ENCODE data around the gene NUP50.

NUP50 gene

GRCh38 chr22:45208993-45209838 is 45.5 kb downstream of the NUP50 start:
- peak; percentile 85 for DNase-seq (ENCODE audit: low spot score)

- DNase-seq (ENCODE audit: low spot score): no peak
Observed at GRCh38 chr22:45210174-45210573, 46.4 kb downstream of the NUP50 start.

GRCh38 chr22:45210577-45210976 is 46.9 kb downstream of the NUP50 start:
- no peak for DNase-seq (ENCODE audit: low spot score)

DNA sequence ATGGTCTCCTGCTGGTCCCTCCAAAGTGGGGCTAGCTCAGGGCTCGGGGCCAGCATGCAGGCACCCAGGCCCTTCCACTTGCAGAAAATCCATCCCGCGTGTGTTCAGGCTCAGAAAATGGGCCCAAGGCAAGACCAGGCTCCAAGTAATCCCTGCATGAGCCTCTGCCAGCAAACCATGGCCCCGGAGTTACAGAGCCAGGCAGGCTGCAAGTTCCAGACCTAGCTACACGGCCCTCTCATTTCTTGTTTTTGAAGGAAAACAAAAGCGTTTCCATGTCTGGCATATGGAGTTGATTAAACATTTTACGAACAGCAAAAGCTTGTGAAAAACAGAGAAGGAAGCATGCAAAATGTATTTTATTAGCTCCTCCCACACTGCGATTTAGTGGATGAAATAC is 47.3 kb downstream of the NUP50 start:
- DNase-seq (ENCODE audit: low spot score): no peak

DNA sequence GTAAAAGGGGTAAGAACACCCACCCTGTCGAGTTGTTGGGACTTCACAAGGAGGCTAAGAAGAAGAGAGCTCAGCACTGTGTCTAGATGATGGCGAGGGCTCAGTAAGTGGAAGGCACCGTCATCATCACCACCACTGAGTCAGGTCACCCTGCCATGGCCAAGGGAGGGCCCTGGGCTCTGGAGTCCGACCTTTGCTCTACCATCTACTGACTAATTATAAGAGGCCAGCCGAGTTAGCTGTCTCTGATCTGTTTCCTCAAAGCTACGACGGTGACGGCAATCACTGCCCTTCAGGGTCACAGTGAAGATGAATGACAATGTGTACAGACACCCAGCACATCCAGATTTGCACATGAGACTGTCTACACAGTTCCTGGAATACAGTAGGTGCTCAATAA is 47.7 kb downstream of the NUP50 start:
- no peak for DNase-seq (ENCODE audit: low spot score)

DNA sequence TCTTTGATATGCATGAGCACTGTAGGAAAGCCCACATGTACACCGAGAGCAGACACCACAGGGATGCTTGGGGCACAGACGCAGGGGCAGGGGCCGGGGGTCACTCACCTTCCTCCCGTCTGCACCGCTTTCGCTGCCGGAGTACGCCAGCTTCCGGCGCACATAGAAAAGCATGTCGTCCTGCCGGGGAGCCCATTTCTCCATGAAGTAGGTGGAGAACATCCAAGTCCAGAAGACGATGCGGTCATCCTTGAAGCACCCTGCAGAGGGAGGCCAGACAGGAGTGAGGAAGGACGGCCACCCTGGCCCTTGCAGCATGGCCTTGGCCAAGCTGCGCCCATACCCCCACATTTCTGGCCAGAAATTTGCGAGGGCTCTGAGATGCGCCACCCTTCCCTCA is 48.1 kb downstream of the NUP50 start:
- DNase-seq (ENCODE audit: low spot score): peak; percentile 33

DNA sequence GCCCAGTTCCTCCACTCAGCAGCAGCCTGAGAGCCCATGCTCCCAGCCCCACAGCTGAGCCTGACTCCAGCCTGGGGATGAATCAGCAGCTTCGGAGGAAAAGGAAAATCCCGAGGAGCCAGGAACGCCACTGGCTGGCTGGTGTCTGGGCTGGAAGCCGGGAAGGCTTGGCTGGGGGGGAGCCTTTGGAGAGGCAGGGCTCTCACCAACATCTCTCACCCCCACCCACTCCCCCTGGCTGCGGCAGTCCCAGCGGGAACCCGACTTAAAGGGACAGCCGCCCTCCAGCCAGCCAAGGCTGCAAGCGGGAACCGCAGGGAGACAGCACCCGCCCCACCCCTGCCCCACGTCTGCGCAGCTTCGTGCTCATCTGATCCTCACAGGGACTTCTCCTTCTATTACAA is 48.6 kb downstream of the NUP50 start:
- DNase-seq (ENCODE audit: low spot score): peak; percentile 98

GRCh38 chr22:45212992-45213751 is 49.4 kb downstream of the NUP50 start:
- DNase-seq (ENCODE audit: low spot score): peak; percentile 78

DNA sequence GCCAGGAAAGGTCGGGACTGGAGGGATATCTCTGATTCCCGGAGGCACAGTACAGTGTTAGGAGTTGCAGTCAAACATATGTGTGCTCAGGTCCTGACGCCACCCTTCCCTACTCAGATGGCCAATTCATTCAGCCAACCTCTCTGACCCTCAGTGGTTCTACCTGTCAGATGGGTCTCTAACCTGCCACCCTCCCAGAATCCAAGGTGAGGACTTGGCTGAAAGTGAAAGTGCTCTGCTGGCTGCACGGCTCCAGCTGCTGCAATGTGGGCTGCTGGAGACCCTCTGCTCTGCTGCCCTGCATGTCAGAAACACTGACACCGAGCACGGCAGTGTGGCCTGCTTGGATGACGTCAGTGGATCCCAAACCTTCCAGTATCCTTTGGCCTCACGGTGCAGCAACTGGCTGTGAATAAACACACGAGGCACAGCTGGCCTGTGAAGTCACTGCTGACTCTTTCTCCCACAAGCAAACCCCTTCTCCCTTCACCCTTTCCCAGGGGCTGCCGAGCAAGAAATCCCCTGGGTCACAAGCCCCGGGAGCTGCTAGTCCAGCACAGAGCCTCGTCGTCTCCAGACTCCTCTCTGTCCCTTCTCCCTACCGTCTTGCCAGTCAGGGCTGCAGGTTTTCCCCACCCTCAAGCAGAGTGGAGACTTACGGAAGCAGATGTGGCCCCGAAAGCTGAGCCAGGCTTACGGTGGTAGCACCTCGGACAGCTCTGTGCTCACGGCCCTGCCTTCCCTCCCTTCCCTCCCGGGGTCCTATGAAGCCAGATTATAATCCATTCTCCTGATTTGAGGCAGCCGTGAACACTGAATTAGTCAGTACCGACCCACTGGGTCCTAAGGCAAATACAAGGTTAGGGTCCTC is 52.6 kb downstream of the NUP50 start:
- peak; percentile 51 for DNase-seq (ENCODE audit: low spot score)

- no peak for DNase-seq (ENCODE audit: low spot score)
Observed at GRCh38 chr22:45217345-45217744, 53.6 kb downstream of the NUP50 start.

- no peak for DNase-seq (ENCODE audit: low spot score)
Observed at GRCh38 chr22:45217806-45218205, 54.1 kb downstream of the NUP50 start.

DNA sequence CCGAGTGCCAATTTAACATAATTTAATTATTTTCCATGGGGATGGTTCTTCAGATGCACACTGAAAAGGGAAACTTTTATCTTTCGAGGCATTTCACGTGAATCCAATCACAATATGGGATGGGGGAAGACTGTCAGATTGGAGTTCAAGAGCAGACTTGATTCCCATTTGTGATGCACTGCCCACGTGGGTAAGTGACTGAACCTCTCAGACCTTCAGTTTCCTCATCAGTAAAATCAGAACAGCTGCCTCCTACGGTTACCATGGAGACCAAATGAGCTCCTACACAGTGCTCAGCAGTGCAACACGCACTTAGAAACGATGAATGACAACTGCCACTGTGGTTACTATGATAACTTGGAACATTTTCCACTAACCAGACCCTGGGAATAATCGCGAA is 55.3 kb downstream of the NUP50 start:
- DNase-seq (ENCODE audit: low spot score): no peak

DNA sequence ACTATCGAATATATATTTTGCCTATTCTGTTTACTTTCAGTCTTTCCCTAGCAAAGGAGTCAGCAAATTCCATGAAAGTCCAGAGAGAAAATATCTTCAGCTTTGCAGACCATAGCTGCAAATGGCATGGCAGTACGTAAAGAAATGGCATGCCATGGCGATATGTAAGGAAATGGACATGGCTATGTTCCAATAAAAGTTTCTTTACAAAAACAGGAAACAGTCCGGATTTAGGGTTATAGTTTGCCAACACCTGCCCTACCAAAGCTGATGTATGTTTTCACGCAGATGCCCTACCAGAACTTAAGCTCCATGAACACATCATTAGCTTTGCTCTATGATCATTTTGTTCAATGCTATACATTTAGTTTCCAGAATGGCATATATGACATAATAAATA is 57.5 kb downstream of the NUP50 start:
- DNase-seq (ENCODE audit: low spot score): no peak

- no peak for DNase-seq (ENCODE audit: low spot score)
Observed at GRCh38 chr22:45223304-45224117, 59.8 kb downstream of the NUP50 start.

- DNase-seq (ENCODE audit: low spot score): peak; percentile 66
Observed at GRCh38 chr22:45224331-45224730, 60.6 kb downstream of the NUP50 start.

- DNase-seq (ENCODE audit: low spot score): peak; percentile 99
Observed at GRCh38 chr22:45224988-45225731, 61.4 kb downstream of the NUP50 start.

GRCh38 chr22:45225732-45226502 is 62.2 kb downstream of the NUP50 start:
- DNase-seq (ENCODE audit: low spot score): peak; percentile 68

DNA sequence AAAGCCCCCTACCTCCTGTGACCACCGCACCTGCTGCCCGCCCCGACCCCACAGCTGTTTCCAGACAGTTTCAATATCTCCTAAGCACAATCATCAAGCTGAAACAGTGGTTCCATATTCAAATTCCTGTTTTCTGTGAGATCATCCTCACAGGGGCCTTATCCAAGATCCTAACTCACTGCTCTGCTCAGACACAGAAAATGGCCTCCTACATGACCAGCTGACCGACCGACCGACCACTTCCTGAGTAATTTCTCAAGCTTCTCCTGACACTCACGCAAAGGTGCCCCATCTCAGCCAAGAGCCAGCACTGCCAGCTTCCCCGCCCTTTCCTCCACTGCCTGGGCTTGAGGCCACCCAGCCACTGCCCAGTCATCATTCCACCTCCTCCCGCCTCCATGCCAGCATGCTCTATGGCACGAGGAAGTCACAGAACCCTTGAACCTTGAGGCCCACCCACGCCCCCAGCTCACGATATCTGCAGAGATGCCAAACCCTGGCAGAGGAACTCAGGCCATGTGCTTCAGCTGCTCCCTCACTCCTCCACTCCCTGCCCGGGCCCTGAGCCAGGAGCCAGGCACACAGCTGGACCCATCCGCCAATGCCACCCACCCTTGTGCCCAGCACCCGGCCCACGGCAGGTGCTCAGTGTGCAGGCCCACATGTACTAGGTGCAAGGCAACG is 62.9 kb downstream of the NUP50 start:
- DNase-seq (ENCODE audit: low spot score): peak; percentile 73

- DNase-seq (ENCODE audit: low spot score): peak; percentile 61
Observed at GRCh38 chr22:45227645-45228400, 64.1 kb downstream of the NUP50 start.
